Activated naive CD8-positive, alpha-beta T cell treated with anti-CD3 and anti-CD28 coated beads, Interleukin-2, amount 10 ng/mL, durations not matched to agents 7 days and 5 days (primary cell): ENCODE data around the gene PSMG3. TPM values are rescaled to one million over a fixed set of nuclear protein-coding genes. Genes with fewer than 3 reads are reported as not detected.

Experiments
- ATAC-seq: fragments of 150-1000 bp; cut with Tn5 transposase; one replicate; pipeline ENCODE4 v1.10.0; 2021; ENCODE audit warnings: low read depth, moderate library complexity
- POLR2A ChIA-PET: fragments of 350-600 bp; sonication (Branson Sonifier 250); formaldehyde crosslinking; loops from one replicate; lab custom pipeline; 2021; ENCODE audit warnings: antibody characterized with exemption; lab: Charles Lee
- DNase-seq: peaks from one replicate; pipeline ENCODE4 v3.0.0; 2021
- H3K27ac Mint-ChIP-seq: one replicate; pipeline ENCODE4 v1.8.0; 2022; ENCODE audit warnings: mild to moderate bottlenecking, mixed read lengths
- H3K27me3 Mint-ChIP-seq: one replicate; pipeline ENCODE4 v1.8.0; 2022; ENCODE audit warnings: mild to moderate bottlenecking, moderate library complexity, mixed read lengths
- H3K36me3 Mint-ChIP-seq: one replicate; pipeline ENCODE4 v1.8.0; 2021; ENCODE audit warnings: mild to moderate bottlenecking, mixed read lengths
- H3K4me1 Mint-ChIP-seq: one replicate; pipeline ENCODE4 v1.8.0; 2021; ENCODE audit warnings: mixed read lengths
- H3K4me3 Mint-ChIP-seq: one replicate; pipeline ENCODE4 v1.8.0; 2022; ENCODE audit warnings: mild to moderate bottlenecking, moderate library complexity, mixed read lengths
- H3K9me3 Mint-ChIP-seq: one replicate; pipeline ENCODE4 v1.8.0; 2021; ENCODE audit warnings: mixed read lengths
- total RNA-seq, 2 experiments: library from RNA; stranded (reverse); gene quantifications; one replicate each; pipeline ENCODE4 v1.2.3, GENCODE V29; 2021

The PSMG3 gene
- total RNA-seq, 2 experiments from 2014 or later, result 26.8 to 33.0 TPM

DNA sequence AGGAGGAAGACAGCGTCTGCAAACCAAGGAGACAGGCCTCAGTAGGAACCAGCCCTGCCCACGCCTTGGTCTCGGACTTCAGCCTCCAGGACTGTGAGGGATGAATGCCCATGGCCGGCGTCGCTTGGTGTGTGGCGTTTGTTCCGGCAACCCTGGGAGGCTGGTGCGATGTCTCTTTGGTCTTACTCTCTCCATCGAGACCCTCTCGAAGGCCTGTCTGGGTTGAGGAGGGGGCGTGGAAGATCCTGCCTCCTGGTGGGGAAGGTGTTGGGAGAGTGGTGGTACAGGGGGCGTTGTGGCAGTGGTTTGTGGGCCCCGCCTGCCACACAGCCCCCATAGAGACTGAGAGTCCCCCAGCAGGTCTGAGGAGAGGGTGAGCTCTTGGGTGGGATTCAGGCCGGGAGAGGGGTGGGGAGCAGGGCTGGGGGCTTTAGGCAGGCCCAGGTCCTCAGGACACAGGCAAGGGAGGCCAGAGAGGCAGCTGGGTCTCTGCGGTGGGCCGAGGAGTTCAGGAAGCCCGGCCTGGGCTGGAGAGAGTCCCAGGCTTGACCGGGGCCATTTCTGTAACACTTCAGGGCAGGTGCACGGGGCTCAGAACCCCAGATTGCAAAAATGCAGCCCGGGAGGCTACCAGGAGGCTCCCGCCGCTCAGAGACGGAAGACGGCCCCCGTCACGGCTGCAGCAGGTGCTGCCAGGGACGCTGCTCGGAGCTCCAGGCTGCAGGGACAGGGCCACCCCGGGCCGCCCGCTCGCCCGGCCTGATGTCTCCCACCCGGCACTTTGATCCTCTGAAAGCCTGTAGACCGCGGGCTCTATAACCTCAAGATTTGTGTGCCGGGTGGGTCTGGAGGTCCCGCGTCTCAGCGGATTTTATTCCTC, 33.8 kb upstream of the PSMG3 start:
- no peaks in the 10 kb centered on the region for H3K9me3 Mint-ChIP-seq
- POLR2A ChIA-PET, result no interaction called here
- no peak overlapping the region for H3K4me3 Mint-ChIP-seq
- ATAC-seq (no peak), DNase-seq (no peak)
- H3K27ac Mint-ChIP-seq, result no peak overlapping the region
- H3K36me3 Mint-ChIP-seq, result no peaks in the 10 kb centered on the region
- peaks cover 13% of the 10 kb centered on the region for H3K27me3 Mint-ChIP-seq
- no peaks in the 10 kb centered on the region for H3K4me1 Mint-ChIP-seq

DNA sequence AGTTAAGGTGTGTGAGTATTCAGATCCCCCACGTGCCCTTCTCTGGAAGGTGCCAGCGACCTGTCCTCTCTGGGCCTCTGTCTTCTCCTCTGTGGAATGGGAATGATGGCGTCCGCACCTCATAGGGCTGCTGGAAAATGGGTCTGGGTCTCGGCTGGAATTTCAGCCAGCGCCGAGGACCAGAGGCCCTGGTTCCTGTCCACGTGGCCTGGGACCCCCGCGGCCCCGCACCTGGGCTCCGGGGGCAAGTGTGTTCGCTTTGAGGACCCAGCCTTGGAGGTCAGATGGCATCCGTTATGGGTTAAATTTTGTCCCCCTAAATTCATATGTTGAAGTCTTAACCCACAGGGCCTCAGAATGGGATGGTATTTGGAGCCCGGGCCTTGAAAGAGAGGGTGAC, 32.6 kb upstream of the PSMG3 start:
- H3K4me1 Mint-ChIP-seq, result no peaks in the 10 kb centered on the region
- DNase-seq (no peak), ATAC-seq (no peak)
- no peaks in the 10 kb centered on the region for H3K9me3 Mint-ChIP-seq
- H3K4me3 Mint-ChIP-seq, result no peak overlapping the region
- H3K36me3 Mint-ChIP-seq, result no peaks in the 10 kb centered on the region
- POLR2A ChIA-PET, result no interaction called here
- H3K27ac Mint-ChIP-seq, result no peak overlapping the region
- peaks cover 12% of the 10 kb centered on the region for H3K27me3 Mint-ChIP-seq

DNA sequence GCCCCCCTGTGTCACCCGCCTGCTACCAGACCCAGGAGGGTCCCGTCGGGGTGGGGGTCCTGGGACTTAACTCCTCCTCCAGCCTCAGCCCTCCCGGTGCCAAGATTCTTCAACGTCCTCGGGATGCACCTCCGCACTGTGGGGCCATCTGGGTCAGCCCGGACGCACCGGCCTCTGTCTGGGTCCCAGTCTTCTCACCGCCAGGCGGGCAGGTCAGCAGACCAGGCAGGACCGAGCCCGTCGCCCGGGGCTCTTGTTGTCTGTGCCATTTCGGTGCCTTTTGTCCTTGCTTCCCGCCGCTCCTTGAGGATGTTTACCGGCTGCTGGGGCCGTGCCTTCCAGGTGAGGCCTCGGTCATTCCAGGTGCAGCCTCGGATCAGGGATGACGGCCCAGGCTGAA, 32.1 kb upstream of the PSMG3 start:
- Mint-ChIP-seq H3K27ac (no peak overlapping the region), H3K4me3 (no peak overlapping the region), H3K9me3 (no peaks in the 10 kb centered on the region), H3K36me3 (no peaks in the 10 kb centered on the region), H3K4me1 (no peaks in the 10 kb centered on the region), H3K27me3 (peaks cover 11% of the 10 kb centered on the region)
- DNase-seq (no peak), ATAC-seq (no peak)
- POLR2A ChIA-PET, result no interaction called here

DNA sequence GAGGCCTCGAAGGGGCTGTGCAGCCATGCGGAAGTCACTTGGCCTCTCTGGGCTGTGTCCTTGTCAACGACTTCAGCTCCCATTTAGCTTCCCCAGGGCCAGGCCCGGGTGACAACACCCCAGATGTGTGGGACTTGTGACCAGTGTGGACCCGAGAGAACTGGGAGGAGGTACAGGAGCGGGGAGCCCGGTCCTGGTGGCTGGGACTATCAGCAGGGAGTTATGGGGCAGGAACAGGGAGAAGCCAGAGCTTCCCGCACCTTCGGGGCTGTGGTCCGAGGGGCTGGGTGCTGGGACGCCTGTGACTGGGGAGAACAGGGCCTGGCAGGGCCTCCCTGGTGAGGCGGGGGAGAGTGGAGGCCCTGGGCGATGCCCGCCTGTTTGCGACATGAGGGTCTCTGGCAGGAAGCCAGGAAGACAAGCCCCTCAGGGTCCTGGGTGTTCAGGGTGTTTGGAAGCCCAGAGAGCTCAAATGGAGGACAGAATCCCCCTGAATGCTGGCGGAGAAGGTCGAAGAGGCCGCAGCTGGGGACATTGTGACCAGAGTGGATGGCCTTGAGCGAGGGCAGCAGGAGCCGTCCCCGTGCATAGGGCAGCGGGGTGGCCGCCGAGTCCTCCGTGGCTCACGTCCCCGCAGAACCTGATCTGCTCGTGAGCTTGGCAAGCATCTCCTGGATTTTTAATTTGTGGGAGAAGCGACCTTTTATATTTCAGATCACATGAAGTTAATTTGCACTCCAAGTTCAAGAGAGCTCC, 30.0 kb upstream of the PSMG3 start:
- ATAC-seq (no peak), DNase-seq (no peak)
- POLR2A ChIA-PET, result no interaction called here
- H3K27me3 Mint-ChIP-seq, result peaks cover 4% of the 10 kb centered on the region
- H3K36me3 Mint-ChIP-seq, result no peaks in the 10 kb centered on the region
- no peaks in the 10 kb centered on the region for H3K4me1 Mint-ChIP-seq
- H3K4me3 Mint-ChIP-seq, result no peak overlapping the region
- H3K9me3 Mint-ChIP-seq, result no peaks in the 10 kb centered on the region
- no peak overlapping the region for H3K27ac Mint-ChIP-seq

DNA sequence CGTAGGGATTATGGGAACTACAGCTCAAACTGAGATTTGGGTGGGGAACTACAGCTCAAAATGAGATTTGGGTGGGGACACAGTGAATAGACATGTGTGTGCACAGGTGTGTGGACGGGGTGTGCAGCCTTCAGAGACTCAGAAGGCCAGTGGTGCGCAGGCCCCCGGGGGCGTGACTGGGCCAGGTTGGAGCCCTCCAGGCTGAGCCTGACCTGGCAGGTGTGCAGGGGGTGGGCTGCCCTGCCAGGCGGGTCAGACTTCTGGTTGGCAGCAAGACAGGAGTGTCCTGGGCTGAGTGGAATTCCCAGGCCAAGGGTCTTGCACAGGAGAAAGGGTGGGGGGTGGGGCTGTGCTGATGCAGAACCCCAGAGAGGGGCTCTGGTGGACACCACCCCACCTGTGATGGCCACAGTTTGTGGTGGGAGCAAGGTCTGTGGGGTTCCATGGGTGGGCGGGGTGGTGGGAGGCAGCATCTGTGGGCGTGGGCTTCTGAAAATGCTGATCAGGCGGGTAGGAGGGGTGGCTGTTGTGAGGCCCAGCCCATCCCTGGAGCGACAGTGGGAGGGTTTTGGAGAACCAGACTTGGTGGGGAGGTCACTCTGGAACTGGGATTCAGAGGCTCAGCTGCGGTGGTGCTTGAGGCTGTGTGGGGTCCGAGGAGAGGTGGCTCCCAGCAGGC, 29.3 kb upstream of the PSMG3 start:
- Mint-ChIP-seq H3K4me3 (no peak overlapping the region), H3K36me3 (no peaks in the 10 kb centered on the region), H3K9me3 (no peaks in the 10 kb centered on the region), H3K27ac (no peak overlapping the region), H3K27me3 (peaks cover 4% of the 10 kb centered on the region), H3K4me1 (no peaks in the 10 kb centered on the region)
- DNase-seq (no peak), ATAC-seq (no peak)
- POLR2A ChIA-PET, result no interaction called here

DNA sequence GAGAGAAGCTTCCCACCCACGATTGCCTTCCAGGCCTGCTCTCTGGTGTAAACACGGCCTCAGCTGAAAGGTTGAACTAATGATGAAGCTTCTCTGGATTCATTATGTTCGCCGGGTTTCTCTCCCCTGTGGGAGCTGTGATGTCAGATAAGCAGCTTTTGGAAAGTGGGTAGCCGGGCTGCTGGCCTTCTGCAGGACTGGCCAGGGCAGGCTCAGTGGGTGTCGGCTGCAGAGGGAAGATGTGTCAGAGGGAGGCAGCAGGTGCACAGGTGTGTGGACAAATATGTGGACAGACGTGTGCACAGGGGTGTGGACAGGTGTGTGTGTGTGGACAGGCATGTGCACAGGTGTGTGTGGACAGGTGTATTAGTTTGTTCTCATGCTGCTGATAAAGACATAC, 28.5 kb upstream of the PSMG3 start:
- POLR2A ChIA-PET, result no interaction called here
- H3K36me3 Mint-ChIP-seq, result no peaks in the 10 kb centered on the region
- no peak for ATAC-seq

DNA sequence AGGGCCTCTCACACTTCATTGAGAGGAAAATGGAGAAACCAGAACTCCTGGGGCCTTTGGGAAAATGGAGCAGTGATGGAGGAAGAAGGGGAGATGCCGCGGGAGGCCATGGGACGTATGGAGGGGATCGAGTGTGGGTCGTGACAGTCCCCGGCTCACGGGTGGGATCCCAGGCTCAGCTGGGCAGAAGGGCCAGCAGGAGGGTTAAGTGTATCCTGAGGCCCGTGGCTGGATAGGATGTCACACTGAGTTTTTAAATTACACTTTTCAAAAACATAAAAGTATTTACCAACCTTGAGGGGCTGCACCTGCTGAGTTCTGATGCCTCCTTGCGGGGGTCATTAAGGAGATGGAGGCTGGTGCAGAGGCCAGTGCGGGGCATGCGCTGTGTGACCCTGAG, 28.0 kb upstream of the PSMG3 start:
- POLR2A ChIA-PET, result no interaction called here
- Mint-ChIP-seq H3K36me3 (no peaks in the 10 kb centered on the region), H3K27ac (no peak overlapping the region), H3K27me3 (peaks cover 5% of the 10 kb centered on the region), H3K4me1 (peaks cover under 1% of the 10 kb centered on the region), H3K4me3 (no peak overlapping the region), H3K9me3 (no peaks in the 10 kb centered on the region)
- ATAC-seq (no peak), DNase-seq (no peak)

More for the DNA sequence above, 28.5 kb upstream of the PSMG3 start:
- H3K27ac Mint-ChIP-seq, result no peak overlapping the region
- no peak for DNase-seq
- H3K9me3 Mint-ChIP-seq, result no peaks in the 10 kb centered on the region
- peaks cover 2% of the 10 kb centered on the region for H3K27me3 Mint-ChIP-seq
- H3K4me3 Mint-ChIP-seq, result no peak overlapping the region
- H3K4me1 Mint-ChIP-seq, result no peaks in the 10 kb centered on the region

DNA sequence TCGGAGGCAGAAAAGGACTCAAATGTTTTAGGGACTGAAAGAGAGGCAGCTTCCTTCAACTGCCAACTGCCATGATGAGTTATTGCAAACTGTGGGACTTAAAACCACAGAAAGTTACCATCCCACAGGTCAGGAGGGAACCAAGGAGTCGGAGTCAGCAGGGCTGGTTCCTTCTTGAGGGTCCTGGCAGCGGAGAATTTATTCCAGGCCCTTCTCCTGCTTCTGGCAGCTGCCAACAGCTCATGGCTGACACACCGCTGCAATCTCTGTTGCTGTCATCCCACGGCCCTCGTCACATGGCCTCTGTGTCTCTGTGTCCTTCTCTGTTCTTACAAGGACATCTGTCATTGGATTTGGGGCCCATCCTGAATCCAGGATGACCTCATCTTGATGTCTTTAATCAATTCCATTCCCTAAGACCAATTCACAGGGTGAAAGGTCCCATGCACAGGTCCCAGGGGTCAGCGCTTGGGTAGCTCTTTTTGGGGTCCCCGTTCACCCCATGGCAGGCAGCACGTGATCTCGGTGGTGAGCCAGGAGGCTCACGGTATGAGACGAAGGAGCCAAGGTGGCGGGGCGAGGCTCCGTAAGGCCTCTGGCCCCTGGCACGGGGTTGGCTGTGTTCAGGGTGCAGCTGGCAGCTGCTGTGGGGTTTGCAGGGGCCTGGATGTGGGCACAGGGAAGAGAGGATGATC, 27.4 kb upstream of the PSMG3 start:
- POLR2A ChIA-PET, result no interaction called here
- no peak overlapping the region for H3K4me3 Mint-ChIP-seq
- no peak overlapping the region for H3K27ac Mint-ChIP-seq
- H3K9me3 Mint-ChIP-seq, result no peaks in the 10 kb centered on the region
- ATAC-seq, result no peak
- no peak for DNase-seq
- H3K4me1 Mint-ChIP-seq, result peaks cover 3% of the 10 kb centered on the region
- H3K27me3 Mint-ChIP-seq, result peaks cover 8% of the 10 kb centered on the region
- no peaks in the 10 kb centered on the region for H3K36me3 Mint-ChIP-seq

DNA sequence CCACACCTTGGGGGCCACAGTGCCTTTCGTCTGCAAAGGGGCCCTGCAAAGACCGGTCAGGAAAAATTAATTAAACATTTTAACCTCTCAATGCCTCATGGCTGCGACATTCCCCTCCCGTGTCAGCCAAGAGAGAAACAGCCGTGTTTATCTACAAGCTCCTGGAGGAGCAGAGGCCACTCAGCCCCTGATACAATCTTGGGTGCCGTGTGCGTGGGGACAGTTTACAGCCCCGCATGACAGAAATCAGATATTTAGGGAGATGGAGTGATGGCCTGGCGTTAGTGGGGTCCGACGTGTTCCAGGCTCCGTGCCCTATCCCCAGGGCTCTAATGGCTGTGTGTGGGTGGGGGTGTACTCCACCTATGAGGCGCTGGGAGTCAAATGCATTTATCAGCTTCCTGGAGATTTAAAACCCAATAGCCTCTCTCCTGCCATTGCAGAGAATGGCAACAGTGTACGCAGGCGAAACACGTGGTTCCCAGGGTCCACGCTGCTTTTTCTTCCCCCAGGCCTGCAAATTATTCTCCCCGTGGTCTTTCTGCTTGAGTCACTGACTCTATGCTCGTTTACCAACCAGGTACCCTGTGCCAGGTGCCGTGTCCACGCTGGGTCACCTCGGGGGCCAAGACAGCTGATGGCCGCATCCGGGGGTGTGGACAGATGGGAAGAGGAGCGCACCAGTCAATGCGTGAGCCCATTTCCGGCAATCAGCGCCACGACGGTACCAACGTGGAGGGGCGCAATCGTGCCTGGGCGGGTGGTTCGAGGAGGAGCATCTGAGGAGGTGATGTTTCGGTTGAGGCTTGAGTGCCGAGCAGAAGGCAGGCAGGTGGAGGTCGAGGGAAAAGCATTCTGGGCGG, 26.6 kb upstream of the PSMG3 start:
- ATAC-seq, result no peak
- no peak overlapping the region for H3K4me3 Mint-ChIP-seq
- POLR2A ChIA-PET, result no interaction called here

DNA sequence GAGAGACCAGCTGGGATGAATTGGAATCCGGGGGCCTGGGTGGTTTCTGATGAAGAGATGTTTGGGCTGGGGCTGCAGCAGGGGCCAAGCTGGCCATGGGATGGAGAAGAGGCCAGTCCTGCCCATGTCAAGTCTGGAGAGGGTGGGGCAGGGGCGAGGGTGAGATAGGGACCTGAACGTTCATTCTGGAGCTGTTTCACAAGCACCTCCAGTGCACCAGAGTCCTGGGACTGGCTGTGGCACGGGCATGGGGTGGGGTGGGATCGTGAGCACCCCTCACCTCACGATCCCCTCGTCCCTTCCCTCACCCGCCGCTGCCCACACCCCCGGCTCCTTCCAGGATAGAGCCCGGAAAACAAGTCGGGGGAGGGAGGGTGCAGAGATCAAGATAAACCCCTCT, 25.8 kb upstream of the PSMG3 start:
- POLR2A ChIA-PET, result no interaction called here
- ATAC-seq, result no peak

More for the DNA sequence above, 26.6 kb upstream of the PSMG3 start:
- no peaks in the 10 kb centered on the region for H3K9me3 Mint-ChIP-seq
- H3K27me3 Mint-ChIP-seq, result peaks cover 16% of the 10 kb centered on the region
- no peak overlapping the region for H3K27ac Mint-ChIP-seq
- H3K4me1 Mint-ChIP-seq, result peaks cover 9% of the 10 kb centered on the region
- DNase-seq, result no peak
- no peaks in the 10 kb centered on the region for H3K36me3 Mint-ChIP-seq

DNA sequence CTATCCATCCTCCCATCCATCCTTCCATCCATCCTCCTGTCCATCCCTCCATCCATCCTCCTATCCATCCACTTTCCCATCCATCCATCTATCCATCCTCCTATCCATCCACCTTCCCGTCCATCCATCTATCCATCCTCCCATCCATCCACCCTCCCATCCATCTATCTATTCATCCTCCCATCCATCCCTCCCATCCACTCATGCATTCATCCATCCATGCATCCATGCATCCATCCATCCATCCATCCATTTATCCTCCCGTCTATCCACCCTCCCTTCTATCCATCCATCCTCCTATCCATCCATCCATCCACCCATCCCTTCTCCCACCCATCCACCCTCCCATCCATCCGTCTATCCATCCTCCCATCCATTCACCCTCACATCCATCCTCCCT, 25.2 kb upstream of the PSMG3 start:
- Mint-ChIP-seq H3K36me3 (no peaks in the 10 kb centered on the region), H3K9me3 (no peaks in the 10 kb centered on the region), H3K4me3 (no peak overlapping the region), H3K4me1 (peaks cover 14% of the 10 kb centered on the region), H3K27ac (no peak overlapping the region), H3K27me3 (peaks cover 28% of the 10 kb centered on the region)
- POLR2A ChIA-PET, result no interaction called here
- no peak for ATAC-seq
- no peak for DNase-seq

More for the DNA sequence above, 25.8 kb upstream of the PSMG3 start:
- H3K9me3 Mint-ChIP-seq, result no peaks in the 10 kb centered on the region
- H3K36me3 Mint-ChIP-seq, result no peaks in the 10 kb centered on the region
- DNase-seq, result no peak
- peaks cover 23% of the 10 kb centered on the region for H3K27me3 Mint-ChIP-seq
- no peak overlapping the region for H3K4me3 Mint-ChIP-seq
- H3K27ac Mint-ChIP-seq, result no peak overlapping the region
- H3K4me1 Mint-ChIP-seq, result peaks cover 14% of the 10 kb centered on the region

DNA sequence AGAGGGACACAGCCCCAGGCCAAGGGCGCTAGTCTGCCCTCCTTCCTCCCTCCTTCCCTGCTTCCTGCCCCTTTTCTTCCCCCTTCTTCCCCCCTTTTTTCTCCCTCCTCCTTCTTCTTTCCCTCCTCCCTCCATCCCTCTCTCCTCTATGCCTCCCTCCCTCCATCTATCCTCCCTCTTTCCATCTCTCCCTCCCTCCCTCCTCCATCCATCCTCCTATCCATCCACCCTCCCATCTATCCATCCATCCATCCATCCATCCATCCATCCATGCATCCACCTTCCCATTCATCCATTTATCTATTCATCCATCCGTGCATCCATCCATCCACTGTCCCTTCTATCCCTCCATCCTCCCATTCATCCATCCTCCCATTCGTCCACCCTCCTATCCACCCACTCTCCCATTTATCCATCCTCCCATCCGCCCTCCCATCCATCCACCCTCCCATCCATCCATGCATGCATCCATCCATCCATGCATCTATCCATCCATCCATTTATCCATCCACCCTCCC, 24.1 kb upstream of the PSMG3 start:
- Mint-ChIP-seq H3K9me3 (peaks cover 2% of the 10 kb centered on the region), H3K4me3 (no peak overlapping the region)
- POLR2A ChIA-PET, result no interaction called here

More for the DNA sequence above, 24.1 kb upstream of the PSMG3 start:
- no peak for DNase-seq
- Mint-ChIP-seq H3K27me3 (peaks cover 28% of the 10 kb centered on the region), H3K36me3 (no peaks in the 10 kb centered on the region), H3K27ac (no peak overlapping the region), H3K4me1 (peaks cover 14% of the 10 kb centered on the region)
- no peak for ATAC-seq
